Karpas-422 (cell line): ENCODE results near the gene MRPS33. TPM values are rescaled to one million over a fixed set of nuclear protein-coding genes. Genes with fewer than 3 reads are reported as not detected.
A peak's percentile ranks its signal among the peaks of the same experiment; 100 is the strongest.

ENCODE experiments used
- DNase-seq: peaks from one replicate; pipeline ENCODE4 v3.0.0-alpha.2; 2015
- H2AFZ ChIP-seq: fragments of 200-600 bp; sonication (generic); 2 replicates; pipeline ENCODE4 v1.6.1; 2014; ENCODE audit warnings: antibody characterized with exemption, low read length, mixed read lengths
- H3K27ac ChIP-seq: fragments of 200-600 bp; sonication (generic); 2 replicates; pipeline ENCODE4 v1.5.1; 2014; ENCODE audit warnings: mild to moderate bottlenecking, low read length, moderate library complexity
- H3K27me3 ChIP-seq: fragments of 200-600 bp; sonication (generic); 2 replicates; pipeline ENCODE4 v1.6.1; 2014; ENCODE audit warnings: low read length, mixed read lengths
- H3K36me3 ChIP-seq: fragments of 200-600 bp; sonication (generic); 2 replicates; pipeline ENCODE4 v1.6.1; 2014; ENCODE audit warnings: low read length, mixed read lengths; ENCODE audit not compliant: insufficient read depth
- H3K4me1 ChIP-seq: fragments of 200-600 bp; sonication (generic); 2 replicates; pipeline ENCODE4 v1.6.1; 2014; ENCODE audit warnings: mild to moderate bottlenecking, low read length, mixed read lengths
- H3K4me2 ChIP-seq: fragments of 200-600 bp; sonication (generic); 2 replicates; pipeline ENCODE4 v1.6.1; 2014; ENCODE audit warnings: low read length, low read depth, mild to moderate bottlenecking; ENCODE audit not compliant: poor library complexity, severe bottlenecking
- H3K4me3 ChIP-seq: fragments of 200-600 bp; sonication (generic); 2 replicates; pipeline ENCODE4 v1.5.1; 2014; ENCODE audit warnings: mild to moderate bottlenecking, antibody characterized with exemption, low read length, mixed read lengths
- H3K79me2 ChIP-seq: fragments of 200-600 bp; sonication (generic); 2 replicates; pipeline ENCODE4 v1.6.1; 2014; ENCODE audit warnings: mild to moderate bottlenecking, low read length, mixed read lengths
- H3K9ac ChIP-seq: fragments of 200-600 bp; sonication (generic); 2 replicates; pipeline ENCODE4 v1.6.0; 2014; ENCODE audit warnings: low read length
- H3K9me2 ChIP-seq: fragments of 200-600 bp; sonication (generic), shearing (Covaris generic); replicated peaks from 2 replicates; pipeline ENCODE4 v1.6.0; 2014; ENCODE audit warnings: mild to moderate bottlenecking, low read length, moderate library complexity; ENCODE audit not compliant: insufficient read depth
- H3K9me3 ChIP-seq: fragments of 300-700, 200-600 bp; sonication (generic); 2 replicates; pipeline ENCODE4 v1.6.1; 2014; ENCODE audit warnings: low read length, mixed read lengths
- H4K20me1 ChIP-seq: fragments of 200-600 bp; sonication (generic); 2 replicates; pipeline ENCODE4 v1.6.1; 2014; ENCODE audit warnings: mild to moderate bottlenecking, antibody characterized with exemption, low read length, low read depth; ENCODE audit not compliant: insufficient read depth
- total RNA-seq: library from RNA; depleted of rRNA; stranded (reverse); fragments of >200 nt; shearing (Covaris generic); gene quantifications from 2 replicates; pipeline ENCODE4 v1.2.3, GENCODE V29; 2014; ENCODE audit warnings: low replicate concordance

MRPS33 gene
- total RNA-seq, 1 experiment from 2014 or later: 25.2 TPM

- Histone ChIP-seq H3K9me3 (no peaks in the 10 kb centered on the region), H3K4me1 (peaks cover 13% of the 10 kb centered on the region), H3K9me2 (no peaks in the 10 kb centered on the region), H3K79me2 (peaks cover 17% of the 10 kb centered on the region), H3K4me3 (no peak overlapping the region), H3K9ac (no peak overlapping the region), H2AFZ (no peak overlapping the region), H3K27me3 (no peaks in the 10 kb centered on the region), H3K36me3 (no peaks in the 10 kb centered on the region), H3K4me2 (no peak overlapping the region), H4K20me1 (no peaks in the 10 kb centered on the region), H3K27ac (no peak overlapping the region)
- DNase-seq: no peak
Observed at GRCh38 chr7:141017555-141017954, 2.8 kb upstream of the MRPS33 start.

DNA sequence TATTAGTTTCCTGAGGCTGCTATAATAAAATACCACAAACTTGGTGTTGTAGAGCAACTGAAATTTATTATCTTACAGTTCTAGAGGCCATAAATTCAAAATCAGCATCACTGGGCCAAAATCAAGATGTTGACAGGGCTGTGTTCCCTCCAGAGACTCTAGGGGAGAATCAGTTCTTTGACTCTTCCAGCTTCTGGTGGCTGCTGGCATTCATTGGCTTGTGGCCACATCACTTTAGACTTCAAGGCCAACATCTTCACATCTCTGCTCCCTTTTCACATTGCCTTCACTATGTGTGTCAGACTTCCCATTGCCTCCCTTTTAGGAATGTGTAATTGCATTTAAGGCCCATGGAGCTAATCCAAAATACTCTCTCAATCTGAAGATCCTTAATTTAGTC lies 1.6 kb upstream of the MRPS33 start:
- no peak overlapping the region for H3K4me2 ChIP-seq
- H3K27me3 ChIP-seq: no peaks in the 10 kb centered on the region
- no peaks in the 10 kb centered on the region for H3K36me3 ChIP-seq
- no peak overlapping the region for H3K27ac ChIP-seq
- no peaks in the 10 kb centered on the region for H3K9me2 ChIP-seq
- peaks cover 13% of the 10 kb centered on the region for H3K4me1 ChIP-seq
- H3K4me3 ChIP-seq: no peak overlapping the region
- no peaks in the 10 kb centered on the region for H3K9me3 ChIP-seq
- H3K9ac ChIP-seq: no peak overlapping the region
- H3K79me2 ChIP-seq: peaks cover 21% of the 10 kb centered on the region
- H4K20me1 ChIP-seq: no peaks in the 10 kb centered on the region
- DNase-seq: no peak
- H2AFZ ChIP-seq: no peak overlapping the region

DNA sequence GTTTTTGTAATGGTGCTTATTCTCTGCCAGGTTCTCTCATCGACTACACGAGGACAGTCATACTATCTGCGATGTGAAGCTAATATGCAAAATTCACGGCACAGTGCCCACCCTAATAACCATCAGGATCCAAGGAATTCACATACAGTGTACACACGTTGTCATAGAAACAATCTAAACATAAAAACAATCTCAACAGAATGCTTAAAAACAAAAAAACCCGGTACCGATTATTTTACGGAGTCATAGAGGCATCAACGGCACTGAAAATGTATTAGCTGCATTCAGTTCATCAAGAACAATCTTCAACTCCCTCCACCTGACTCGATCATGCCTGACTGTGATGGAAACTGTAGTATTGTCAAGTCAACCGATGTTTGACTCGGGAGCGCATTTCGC lies 628 bp downstream of the MRPS33 start:
- Histone ChIP-seq H3K4me3 (peak overlapping the region; percentile 71), H3K9ac (peak overlapping the region; percentile 71), H3K36me3 (no peaks in the 10 kb centered on the region), H3K4me1 (peaks cover 13% of the 10 kb centered on the region), H3K27ac (peak overlapping the region; percentile 60), H3K27me3 (no peaks in the 10 kb centered on the region), H2AFZ (no peak overlapping the region), H4K20me1 (no peaks in the 10 kb centered on the region), H3K4me2 (peak overlapping the region; percentile 57), H3K79me2 (peaks cover 23% of the 10 kb centered on the region), H3K9me3 (no peaks in the 10 kb centered on the region), H3K9me2 (no peaks in the 10 kb centered on the region)
- peak; percentile 50 for DNase-seq

DNA sequence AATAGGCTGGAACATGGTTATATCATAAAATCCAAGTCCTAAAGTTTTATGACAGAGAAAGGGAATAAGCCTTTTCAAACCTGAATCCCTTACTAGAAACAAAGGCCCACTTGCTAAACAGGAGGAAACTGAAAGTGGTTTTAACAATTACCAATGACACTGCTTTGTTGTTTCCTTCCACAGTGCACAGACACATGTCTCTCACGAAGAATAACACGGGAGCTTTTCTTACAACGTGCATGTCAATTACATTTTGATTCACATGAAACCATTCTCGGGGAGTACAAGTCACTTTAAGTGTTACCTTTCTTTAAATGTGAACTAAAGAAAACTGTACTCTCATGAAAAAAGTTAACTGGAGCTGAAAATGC lies 1.4 kb downstream of the MRPS33 start:
- peak overlapping the region; percentile 57 for H3K4me2 ChIP-seq
- no peaks in the 10 kb centered on the region for H3K27me3 ChIP-seq
- H3K27ac ChIP-seq: no peak overlapping the region
- H3K9me3 ChIP-seq: no peaks in the 10 kb centered on the region
- peaks cover 23% of the 10 kb centered on the region for H3K79me2 ChIP-seq
- H3K9ac ChIP-seq: peak overlapping the region; percentile 71
- no peaks in the 10 kb centered on the region for H3K9me2 ChIP-seq
- no peak for DNase-seq
- H3K4me1 ChIP-seq: peaks cover 13% of the 10 kb centered on the region
- H3K4me3 ChIP-seq: peak overlapping the region; percentile 71
- H2AFZ ChIP-seq: no peak overlapping the region
- H3K36me3 ChIP-seq: no peaks in the 10 kb centered on the region
- no peaks in the 10 kb centered on the region for H4K20me1 ChIP-seq

- no peaks in the 10 kb centered on the region for H3K36me3 ChIP-seq
- H3K9me2 ChIP-seq: no peaks in the 10 kb centered on the region
- no peak overlapping the region for H2AFZ ChIP-seq
- H4K20me1 ChIP-seq: no peaks in the 10 kb centered on the region
- H3K27ac ChIP-seq: no peak overlapping the region
- DNase-seq: no peak
- no peaks in the 10 kb centered on the region for H3K9me3 ChIP-seq
- peak overlapping the region; percentile 71 for H3K4me3 ChIP-seq
- peaks cover 13% of the 10 kb centered on the region for H3K4me1 ChIP-seq
- peaks cover 23% of the 10 kb centered on the region for H3K79me2 ChIP-seq
- peak overlapping the region; percentile 57 for H3K4me2 ChIP-seq
- H3K27me3 ChIP-seq: no peaks in the 10 kb centered on the region
- peak overlapping the region; percentile 71 for H3K9ac ChIP-seq
Observed at GRCh38 chr7:141012696-141013344, 1.9 kb downstream of the MRPS33 start.

DNA sequence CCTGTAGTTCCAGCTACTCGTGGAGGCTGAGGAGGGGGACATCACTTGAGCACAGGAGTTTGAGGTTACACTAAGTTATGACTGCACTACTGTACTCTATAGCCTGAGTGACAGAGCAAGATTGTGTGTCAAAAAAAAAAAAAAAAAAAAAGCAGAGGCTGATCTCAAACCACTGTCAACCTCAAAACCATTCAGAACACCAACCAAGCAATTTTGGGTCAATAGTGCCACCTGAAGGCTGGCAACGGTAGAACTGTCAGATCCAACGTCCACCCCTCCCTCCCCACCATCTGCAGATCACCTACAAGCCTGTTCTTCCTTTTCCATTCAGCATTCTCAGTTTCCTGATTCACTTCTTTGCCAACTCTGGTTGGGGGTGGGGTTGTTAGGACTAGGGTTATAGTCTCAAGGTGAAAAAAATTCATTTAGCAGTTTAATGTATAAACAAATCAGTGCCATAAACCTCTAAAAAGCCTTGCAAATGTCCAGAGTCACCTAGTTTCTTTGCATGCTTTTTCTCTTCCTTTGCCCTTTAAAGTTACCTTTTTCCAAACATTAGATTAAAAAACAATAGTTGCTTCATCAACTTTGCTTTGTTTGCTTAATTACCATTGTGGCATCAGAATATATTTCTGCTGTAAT lies 2.6 kb downstream of the MRPS33 start:
- Histone ChIP-seq H3K27ac (no peak overlapping the region), H4K20me1 (no peaks in the 10 kb centered on the region)

GRCh38 chr7:141011443-141011842 lies 3.3 kb downstream of the MRPS33 start:
- DNase-seq: no peak
- peaks cover 23% of the 10 kb centered on the region for H3K79me2 ChIP-seq
- H3K9ac ChIP-seq: no peak overlapping the region
- H3K27me3 ChIP-seq: no peaks in the 10 kb centered on the region
- no peaks in the 10 kb centered on the region for H3K9me2 ChIP-seq
- H3K4me3 ChIP-seq: no peak overlapping the region
- no peak overlapping the region for H3K4me2 ChIP-seq
- H4K20me1 ChIP-seq: no peaks in the 10 kb centered on the region
- H3K27ac ChIP-seq: no peak overlapping the region
- H3K9me3 ChIP-seq: no peaks in the 10 kb centered on the region
- H2AFZ ChIP-seq: no peak overlapping the region
- H3K4me1 ChIP-seq: peaks cover 13% of the 10 kb centered on the region
- H3K36me3 ChIP-seq: no peaks in the 10 kb centered on the region

More for the DNA sequence above, 2.6 kb downstream of the MRPS33 start:
- no peak overlapping the region for H3K9ac ChIP-seq
- H3K4me2 ChIP-seq: no peak overlapping the region
- no peaks in the 10 kb centered on the region for H3K9me2 ChIP-seq
- no peaks in the 10 kb centered on the region for H3K27me3 ChIP-seq
- no peaks in the 10 kb centered on the region for H3K9me3 ChIP-seq
- no peak overlapping the region for H2AFZ ChIP-seq
- no peaks in the 10 kb centered on the region for H3K36me3 ChIP-seq
- no peak overlapping the region for H3K4me3 ChIP-seq
- H3K79me2 ChIP-seq: peaks cover 23% of the 10 kb centered on the region
- peaks cover 13% of the 10 kb centered on the region for H3K4me1 ChIP-seq
- peak; percentile 86 for DNase-seq

- DNase-seq: no peak
- Histone ChIP-seq H3K27me3 (no peaks in the 10 kb centered on the region), H3K27ac (no peak overlapping the region), H3K9ac (no peak overlapping the region), H3K4me1 (no peaks in the 10 kb centered on the region), H2AFZ (no peak overlapping the region), H3K4me2 (no peak overlapping the region), H3K4me3 (no peak overlapping the region), H3K36me3 (no peaks in the 10 kb centered on the region), H3K9me3 (no peaks in the 10 kb centered on the region), H3K9me2 (no peaks in the 10 kb centered on the region), H3K79me2 (no peaks in the 10 kb centered on the region), H4K20me1 (no peaks in the 10 kb centered on the region)
Observed at GRCh38 chr7:141003172-141004065, 11.3 kb downstream of the MRPS33 start.
